Dendritic cell treated with granulocyte-macrophage colony-stimulating factor and Interleukin-4, amounts not matched to agents 40 ng/mL and 50 ng/mL, for 4 days (primary cell): ENCODE data around the gene RNF121.

Source experiments
- H3K27ac Mint-ChIP-seq: one replicate; pipeline ENCODE4 v1.8.0; 2022; ENCODE audit warnings: mild to moderate bottlenecking, mixed read lengths
- H3K27me3 Mint-ChIP-seq: one replicate; pipeline ENCODE4 v1.8.0; 2022; ENCODE audit warnings: mild to moderate bottlenecking, mixed read lengths
- H3K36me3 Mint-ChIP-seq: one replicate; pipeline ENCODE4 v1.8.0; 2022; ENCODE audit warnings: low read depth, mixed read lengths
- H3K4me1 Mint-ChIP-seq: one replicate; pipeline ENCODE4 v1.8.0; 2022; ENCODE audit warnings: low read depth, mixed read lengths
- H3K4me3 Mint-ChIP-seq: one replicate; pipeline ENCODE4 v1.8.0; 2022; ENCODE audit warnings: mild to moderate bottlenecking, moderate library complexity, mixed read lengths
- H3K9me3 Mint-ChIP-seq: one replicate; pipeline ENCODE4 v1.8.0; 2022; ENCODE audit warnings: mixed read lengths
- intact Hi-C: fragments of 100-400 bp; cut with micrococcal nuclease; formaldehyde crosslinking; loops from one replicate; pipeline ENCODE4 v1.15.0; 2022

Gene RNF121

DNA sequence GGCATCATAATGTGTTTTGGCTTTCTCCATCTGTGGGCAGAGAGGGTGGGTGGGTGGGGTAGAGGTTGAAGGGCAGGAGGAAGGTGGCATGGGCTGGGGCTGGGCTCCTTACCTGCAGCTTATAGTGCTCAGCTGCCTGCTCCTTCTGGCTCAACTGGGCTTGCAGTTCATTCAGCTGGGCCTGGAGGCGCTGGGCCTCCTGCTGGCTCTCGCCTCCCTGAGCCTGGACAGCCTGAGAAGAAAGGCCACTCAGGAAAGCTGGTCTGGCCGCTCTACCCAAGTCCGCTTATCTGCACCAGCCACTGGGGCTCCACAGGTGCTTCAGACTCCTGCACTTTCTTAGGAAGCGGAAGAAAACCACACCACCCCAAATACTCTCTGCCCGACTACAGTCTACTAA is 80.3 kb downstream of the RNF121 start:
- no peak overlapping the region for H3K27ac Mint-ChIP-seq
- peaks cover 100% of the 10 kb centered on the region for H3K36me3 Mint-ChIP-seq
- H3K4me3 Mint-ChIP-seq, result no peak overlapping the region
- no peaks in the 10 kb centered on the region for H3K9me3 Mint-ChIP-seq
- intact Hi-C loops, result no loop called here
- peaks cover 31% of the 10 kb centered on the region for H3K4me1 Mint-ChIP-seq
- H3K27me3 Mint-ChIP-seq, result no peaks in the 10 kb centered on the region

DNA sequence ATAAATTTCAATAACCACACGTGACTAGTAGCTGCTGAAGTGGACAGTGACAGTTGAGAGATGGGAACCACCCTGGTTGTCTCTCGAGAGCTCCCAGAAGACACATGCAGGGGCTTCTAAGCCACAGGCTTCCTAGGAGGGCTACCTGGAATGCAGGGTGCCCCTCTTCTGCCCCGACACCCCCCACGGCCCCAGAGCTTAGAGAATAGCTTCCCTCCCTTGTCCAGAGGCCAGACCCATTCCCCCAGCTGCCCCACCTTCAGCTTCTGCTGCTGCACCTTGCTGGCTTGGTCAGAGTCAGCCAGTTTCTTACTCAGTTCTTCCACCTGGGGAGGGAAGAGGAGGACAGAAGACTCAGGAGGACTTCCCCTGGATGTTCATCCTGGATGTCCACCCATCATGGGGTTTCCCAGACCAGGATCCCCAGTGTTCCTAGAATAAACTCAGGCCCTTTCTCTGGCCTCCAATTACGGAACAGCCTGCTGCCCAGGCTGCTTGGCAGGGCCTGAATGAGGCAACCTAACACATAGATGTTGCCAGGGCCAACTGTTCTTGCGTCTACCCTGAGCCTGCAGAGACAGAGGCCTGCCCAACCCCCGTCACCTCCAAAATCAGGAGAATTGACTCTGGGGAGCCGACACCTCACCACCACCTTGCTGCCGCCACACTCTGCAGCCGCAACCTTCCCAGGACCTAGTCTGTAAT is 81.8 kb downstream of the RNF121 start:
- no peaks in the 10 kb centered on the region for H3K27me3 Mint-ChIP-seq
- peaks cover 30% of the 10 kb centered on the region for H3K4me1 Mint-ChIP-seq
- H3K4me3 Mint-ChIP-seq, result no peak overlapping the region
- H3K9me3 Mint-ChIP-seq, result no peaks in the 10 kb centered on the region
- peak overlapping the region; percentile 23 for H3K27ac Mint-ChIP-seq
- intact Hi-C loops, result no loop called here
- peaks cover 100% of the 10 kb centered on the region for H3K36me3 Mint-ChIP-seq

DNA sequence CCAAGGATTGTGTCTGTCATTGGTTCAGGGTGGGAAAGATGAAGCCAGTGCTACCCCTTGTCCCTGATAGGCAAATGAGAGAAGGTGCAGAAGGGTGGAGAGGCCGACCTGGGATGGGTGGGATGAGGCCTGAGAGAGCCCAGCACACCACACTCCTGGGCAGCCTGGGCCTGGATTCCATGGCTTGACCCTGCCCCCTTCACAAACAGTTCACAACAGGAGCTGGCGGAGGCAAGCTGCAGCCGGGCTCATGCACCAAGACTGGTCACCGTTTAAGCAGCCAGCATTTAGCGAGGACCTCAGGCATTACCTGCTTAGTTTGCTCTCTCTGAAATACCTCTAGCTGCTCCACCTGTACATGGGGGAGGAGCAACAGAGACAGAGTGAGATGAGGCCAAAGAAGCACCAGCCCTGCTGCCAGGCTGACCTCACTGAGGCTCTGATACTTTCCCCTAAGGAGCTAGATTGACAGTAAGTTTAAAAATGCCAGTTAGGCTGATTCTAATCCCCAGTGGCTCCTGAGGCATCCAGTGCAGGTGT is 83.3 kb downstream of the RNF121 start:
- Mint-ChIP-seq H3K27ac (no peak overlapping the region), H3K27me3 (no peaks in the 10 kb centered on the region), H3K9me3 (no peaks in the 10 kb centered on the region), H3K4me1 (peaks cover 20% of the 10 kb centered on the region), H3K4me3 (no peak overlapping the region), H3K36me3 (peaks cover 100% of the 10 kb centered on the region)
- intact Hi-C loops, result no loop called here

DNA sequence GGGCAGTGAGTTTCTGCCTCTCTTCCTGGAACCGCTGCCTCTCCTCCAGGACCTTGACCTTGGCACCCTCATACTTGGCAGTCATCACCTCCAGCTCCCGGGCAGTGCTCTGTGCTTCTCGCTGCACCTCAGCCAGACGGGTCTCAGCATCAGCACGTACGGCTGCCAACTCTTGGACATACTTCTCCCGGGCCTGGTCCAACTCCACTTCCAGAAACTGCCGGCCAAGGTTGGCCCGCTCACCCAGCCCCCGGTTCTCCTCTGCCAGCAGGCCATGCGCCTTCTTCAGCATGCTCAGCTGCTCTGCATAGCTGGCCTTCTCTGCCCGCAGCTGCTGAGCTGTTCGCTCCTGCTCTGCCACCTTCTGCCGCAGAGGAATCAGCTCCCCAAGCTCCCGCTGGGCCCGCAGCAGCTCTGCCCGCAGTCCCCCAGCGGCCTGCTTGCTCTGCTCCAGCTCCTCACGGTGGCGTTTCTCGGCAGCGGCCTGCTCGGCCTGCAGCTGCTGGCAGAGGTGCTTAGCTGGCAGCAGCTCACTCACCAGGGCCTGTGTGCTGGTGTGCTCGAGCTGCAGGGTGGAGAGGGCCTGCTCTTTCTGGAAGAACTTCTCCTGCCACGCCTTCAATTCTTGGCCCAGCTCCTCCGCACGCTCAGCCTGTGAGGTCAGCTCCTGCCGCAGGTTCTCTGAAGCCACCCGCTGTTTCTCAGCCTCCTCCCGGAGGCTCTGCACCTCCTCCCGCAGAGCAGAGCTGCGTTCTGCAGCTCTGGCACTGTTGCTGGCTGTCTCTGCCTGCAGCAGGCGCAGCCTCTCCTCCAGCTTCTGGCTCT is 84.3 kb downstream of the RNF121 start:
- peaks cover 100% of the 10 kb centered on the region for H3K36me3 Mint-ChIP-seq
- peaks cover 12% of the 10 kb centered on the region for H3K4me1 Mint-ChIP-seq
- no peak overlapping the region for H3K4me3 Mint-ChIP-seq
- intact Hi-C loops, result no loop called here
- H3K27me3 Mint-ChIP-seq, result no peaks in the 10 kb centered on the region
- no peak overlapping the region for H3K27ac Mint-ChIP-seq
- H3K9me3 Mint-ChIP-seq, result no peaks in the 10 kb centered on the region

DNA sequence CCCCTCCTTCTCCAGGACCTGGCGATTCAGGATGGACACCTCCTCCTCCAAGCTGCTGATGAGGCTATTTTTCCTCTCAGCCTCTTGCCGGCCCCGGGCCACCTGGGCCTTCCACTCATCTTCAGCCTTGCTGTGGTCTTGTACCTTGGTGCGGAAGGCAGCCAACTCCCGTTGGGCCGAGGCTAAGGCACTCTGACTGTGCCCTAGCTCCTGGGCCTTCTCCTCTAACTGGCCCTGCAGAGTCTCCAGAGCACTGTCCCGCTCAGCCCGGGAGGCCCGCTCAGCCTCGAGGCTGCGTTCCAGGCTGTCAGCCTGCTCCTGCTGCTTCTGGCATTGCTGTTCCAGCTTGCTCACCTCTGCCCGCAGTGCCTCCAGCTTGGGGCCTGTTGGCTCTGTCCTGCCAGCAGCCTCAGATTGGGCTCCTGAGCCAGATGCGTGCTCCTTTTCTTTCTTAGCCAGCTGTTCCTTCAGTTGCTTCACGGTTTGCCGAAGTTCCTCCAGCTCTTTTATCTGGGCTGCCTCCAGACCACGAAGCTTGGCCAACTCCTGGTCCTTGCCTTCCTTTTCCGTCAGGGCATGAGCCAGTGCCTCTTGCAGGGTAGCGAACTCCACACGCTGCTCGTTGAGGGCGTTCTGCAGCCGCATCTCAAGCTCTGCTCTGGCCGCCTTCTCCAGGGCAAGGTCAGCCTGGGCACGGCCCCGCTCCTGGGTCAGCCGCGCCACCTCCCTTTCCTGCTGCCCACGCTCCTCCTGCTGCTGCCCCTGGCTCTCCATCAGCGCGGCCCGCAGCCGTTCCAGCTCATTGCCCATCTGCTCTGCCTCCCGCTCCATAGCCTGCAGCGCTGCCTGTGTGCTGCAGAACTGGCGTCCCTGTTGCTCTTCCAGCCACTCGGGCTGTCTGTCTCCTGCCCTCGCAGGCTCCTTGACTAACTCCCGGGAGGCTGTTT is 85.2 kb downstream of the RNF121 start:
- Mint-ChIP-seq H3K27ac (peak overlapping the region; percentile 10), H3K4me1 (peaks cover 5% of the 10 kb centered on the region), H3K36me3 (peaks cover 100% of the 10 kb centered on the region), H3K27me3 (no peaks in the 10 kb centered on the region), H3K9me3 (no peaks in the 10 kb centered on the region), H3K4me3 (no peak overlapping the region)
- intact Hi-C loops, result no loop called here

DNA sequence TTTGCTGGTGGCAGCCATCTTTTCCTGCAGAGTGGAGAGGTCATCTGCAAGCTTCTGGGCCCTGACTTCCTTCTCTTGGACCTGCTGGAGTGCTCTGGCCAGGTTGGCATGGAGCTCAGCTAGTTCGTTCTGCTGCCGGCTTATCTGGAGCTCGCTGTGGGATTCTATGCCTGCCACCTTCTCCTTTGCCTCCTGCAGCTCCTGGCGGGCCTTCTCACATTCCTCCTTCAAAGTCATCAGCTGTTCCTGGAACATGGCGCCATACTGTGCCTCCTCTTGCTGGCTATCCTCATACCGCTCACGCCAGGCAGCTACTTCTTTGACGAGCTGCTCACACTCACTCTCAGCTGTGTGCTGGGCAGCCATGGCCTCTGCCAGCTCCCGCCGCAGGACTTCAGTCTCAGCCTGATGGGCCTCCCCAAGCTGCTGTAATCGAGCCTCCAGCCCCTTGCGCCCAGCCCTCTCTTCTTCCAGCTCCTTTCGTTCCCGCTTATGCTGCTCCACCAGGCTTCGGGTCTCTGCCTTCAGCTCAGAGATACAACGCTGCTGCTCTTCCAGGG is 86.0 kb downstream of the RNF121 start:
- Mint-ChIP-seq H3K36me3 (peaks cover 100% of the 10 kb centered on the region), H3K4me1 (no peaks in the 10 kb centered on the region), H3K27ac (peak overlapping the region; percentile 3), H3K27me3 (no peaks in the 10 kb centered on the region), H3K4me3 (no peak overlapping the region), H3K9me3 (no peaks in the 10 kb centered on the region)
- intact Hi-C loops, result loop anchor here (5.0 kb wide), 1 partner anchor 38 kb away; no protein-coding TSS in a partner anchor

DNA sequence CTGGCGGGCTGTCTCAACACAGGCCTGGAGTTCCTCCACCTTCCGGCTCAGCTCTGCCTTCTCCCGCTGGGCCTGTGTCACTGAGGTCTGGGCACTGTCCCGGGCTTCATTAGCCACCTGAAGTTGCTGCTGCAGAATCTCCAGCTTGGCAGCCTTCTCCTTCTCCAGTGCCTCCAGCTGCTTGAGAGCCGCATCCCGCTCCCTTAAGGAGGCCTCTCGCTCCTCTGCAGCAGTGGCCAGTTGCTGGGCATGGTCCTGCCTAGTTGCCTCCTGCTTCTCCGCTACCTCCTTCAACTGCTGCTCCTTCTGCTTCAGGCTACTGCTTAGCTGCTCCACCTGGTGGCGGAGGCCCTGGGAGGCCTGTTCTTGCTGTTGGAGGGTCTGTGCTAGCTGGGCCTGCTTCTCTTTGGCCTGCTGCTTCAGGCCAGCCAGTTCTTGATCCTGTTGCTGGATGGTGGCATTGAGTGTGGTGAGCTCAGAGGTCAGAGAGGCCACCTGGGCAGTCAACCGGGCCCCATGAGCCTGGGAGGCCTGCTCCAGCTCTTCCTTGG is 86.7 kb downstream of the RNF121 start:
- Mint-ChIP-seq H3K9me3 (no peaks in the 10 kb centered on the region), H3K27ac (no peak overlapping the region), H3K4me1 (no peaks in the 10 kb centered on the region), H3K36me3 (peaks cover 100% of the 10 kb centered on the region), H3K4me3 (no peak overlapping the region), H3K27me3 (no peaks in the 10 kb centered on the region)
- intact Hi-C loops, result loop anchor here (5.0 kb wide), 1 partner anchor 38 kb away; no protein-coding TSS in a partner anchor

DNA sequence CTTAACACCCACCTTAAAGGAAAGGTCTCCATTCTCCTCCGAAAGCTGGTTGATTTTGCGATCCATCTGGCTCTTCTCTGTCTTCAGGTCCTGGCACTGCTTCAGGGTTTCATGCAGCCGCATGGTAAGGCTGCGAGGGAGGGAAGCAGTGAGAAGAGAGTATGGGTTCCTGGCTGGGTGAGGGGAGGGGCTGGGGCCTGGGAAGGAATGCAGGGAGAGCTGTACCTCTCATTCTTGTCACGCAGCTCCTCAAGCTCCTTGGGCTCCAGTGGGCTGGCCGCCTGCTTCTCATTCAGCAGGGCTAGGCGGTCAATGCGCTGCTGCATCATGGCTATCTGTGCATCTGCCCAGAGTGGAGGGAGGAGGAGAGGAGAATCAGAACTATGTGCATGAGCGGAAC is 89.3 kb downstream of the RNF121 start:
- peak overlapping the region; percentile 16 for H3K27ac Mint-ChIP-seq
- H3K9me3 Mint-ChIP-seq, result no peaks in the 10 kb centered on the region
- H3K4me1 Mint-ChIP-seq, result peaks cover 4% of the 10 kb centered on the region
- intact Hi-C loops, result loop anchor here (5.0 kb wide), 1 partner anchor 41 kb away; no protein-coding TSS in a partner anchor
- peaks cover 100% of the 10 kb centered on the region for H3K36me3 Mint-ChIP-seq
- no peaks in the 10 kb centered on the region for H3K27me3 Mint-ChIP-seq
- no peak overlapping the region for H3K4me3 Mint-ChIP-seq

DNA sequence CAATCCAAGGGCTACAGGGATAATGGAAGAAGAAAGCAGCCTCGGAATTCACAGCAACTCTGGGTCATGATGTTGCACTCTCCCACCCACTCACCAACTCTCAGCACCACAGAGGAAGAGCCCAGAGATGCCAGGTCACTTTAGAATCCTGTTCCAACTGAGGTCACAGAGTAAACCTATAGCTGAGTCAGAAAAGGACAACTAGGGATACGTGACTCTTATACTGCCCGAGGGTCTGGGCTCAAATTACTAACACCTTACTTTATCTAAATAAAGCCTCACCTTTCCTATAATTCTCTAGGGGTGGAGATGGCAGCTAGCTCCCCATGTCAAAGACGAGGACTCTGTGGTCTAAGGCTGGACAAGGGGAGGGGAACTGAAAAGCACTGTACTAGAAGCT is 94.5 kb downstream of the RNF121 start:
- Mint-ChIP-seq H3K27ac (no peak overlapping the region), H3K36me3 (peaks cover 96% of the 10 kb centered on the region), H3K27me3 (no peaks in the 10 kb centered on the region), H3K4me3 (no peak overlapping the region), H3K4me1 (peaks cover 32% of the 10 kb centered on the region), H3K9me3 (no peaks in the 10 kb centered on the region)
- intact Hi-C loops, result no loop called here

DNA sequence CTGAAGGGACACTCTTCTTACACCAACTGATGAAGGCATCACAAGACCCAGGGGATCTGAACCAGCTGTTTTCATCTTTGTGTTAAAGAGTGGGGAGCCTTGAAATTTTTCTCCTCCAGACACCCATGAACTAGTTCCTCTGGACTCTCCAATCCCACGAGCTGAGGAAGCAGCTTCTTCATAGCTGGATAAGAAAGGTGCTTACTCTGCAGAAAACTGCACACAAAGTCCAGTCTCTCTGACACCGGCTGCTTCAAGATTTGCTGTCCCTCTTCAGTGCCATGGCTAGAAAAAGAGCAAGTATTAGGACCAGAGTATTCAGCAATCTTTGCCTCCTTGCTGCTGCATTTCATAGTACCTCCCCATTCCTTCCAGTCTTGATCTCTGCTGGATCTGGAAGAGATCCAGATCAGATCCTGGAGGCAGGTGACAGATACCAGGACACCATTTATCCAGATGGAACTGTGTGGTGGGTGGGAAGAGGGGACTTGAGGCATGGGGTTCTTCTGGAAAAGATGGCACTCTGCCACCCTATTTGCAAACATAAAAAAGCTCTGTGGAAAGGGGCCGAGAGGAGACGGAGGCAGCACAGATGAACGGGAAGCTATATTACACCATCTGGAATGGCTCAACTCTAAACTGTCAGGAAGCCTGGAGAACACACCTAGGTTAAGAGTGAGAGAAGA is 95.4 kb downstream of the RNF121 start:
- Mint-ChIP-seq H3K4me1 (peaks cover 32% of the 10 kb centered on the region), H3K9me3 (no peaks in the 10 kb centered on the region), H3K27ac (peak overlapping the region; percentile 37), H3K4me3 (peak overlapping the region; percentile 2), H3K27me3 (no peaks in the 10 kb centered on the region), H3K36me3 (peaks cover 96% of the 10 kb centered on the region)
- intact Hi-C loops, result loop anchor here (2.0 kb wide), 1 partner anchor 121 kb away; no protein-coding TSS in a partner anchor

DNA sequence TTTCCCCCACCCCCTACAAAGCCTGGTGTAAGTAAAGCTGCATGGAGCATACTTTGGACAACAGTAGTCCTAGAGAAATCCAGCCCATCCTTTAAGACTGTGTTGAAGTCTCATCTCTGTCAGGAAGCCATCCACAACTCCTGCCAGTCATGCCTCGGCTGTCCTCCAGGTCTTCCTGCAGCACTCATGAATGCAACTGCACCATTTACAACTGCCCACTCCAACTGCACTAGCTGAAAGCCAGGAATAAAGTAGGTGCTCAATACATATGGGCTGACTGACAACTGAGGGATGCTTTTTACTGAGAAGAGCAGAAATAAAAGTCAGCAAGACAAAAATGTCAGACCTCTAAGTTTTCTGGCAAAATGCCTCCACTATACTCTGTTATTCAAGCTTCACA is 97.2 kb downstream of the RNF121 start:
- Mint-ChIP-seq H3K27me3 (no peaks in the 10 kb centered on the region), H3K27ac (no peak overlapping the region), H3K4me3 (no peak overlapping the region), H3K36me3 (peaks cover 92% of the 10 kb centered on the region), H3K9me3 (no peaks in the 10 kb centered on the region), H3K4me1 (peaks cover 44% of the 10 kb centered on the region)
- intact Hi-C loops, result loop anchor here (5.0 kb wide), 1 partner anchor 211 kb away; no protein-coding TSS in a partner anchor

DNA sequence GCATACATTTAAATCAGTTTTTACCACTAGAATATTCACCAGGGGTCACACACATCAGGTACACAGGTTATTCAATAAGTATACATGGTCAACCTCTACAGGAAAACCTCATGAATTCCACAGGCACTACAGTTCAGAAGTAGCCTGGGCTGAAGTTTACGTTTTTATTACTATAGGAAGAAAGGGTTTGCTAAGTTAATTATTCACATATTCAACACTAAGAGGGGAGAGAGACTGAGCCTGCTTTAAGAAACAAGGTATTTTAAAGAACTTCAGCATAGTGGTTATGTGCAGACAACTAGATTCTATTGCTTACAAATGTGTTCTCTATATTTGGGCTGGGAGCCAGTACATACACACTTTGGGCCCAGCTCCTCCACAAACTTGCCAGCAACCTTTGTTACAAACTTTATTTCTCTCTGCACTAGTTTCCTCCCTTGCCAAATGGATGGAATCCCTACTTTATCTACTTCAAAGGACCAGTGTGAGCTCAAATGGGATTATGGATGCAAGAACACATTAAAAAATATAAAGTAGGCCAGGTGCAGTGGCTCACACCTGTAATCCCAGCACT is 101.7 kb downstream of the RNF121 start:
- no peaks in the 10 kb centered on the region for H3K27me3 Mint-ChIP-seq
- no peak overlapping the region for H3K27ac Mint-ChIP-seq
- no peaks in the 10 kb centered on the region for H3K9me3 Mint-ChIP-seq
- H3K4me3 Mint-ChIP-seq, result no peak overlapping the region
- peaks cover 24% of the 10 kb centered on the region for H3K4me1 Mint-ChIP-seq
- peaks cover 76% of the 10 kb centered on the region for H3K36me3 Mint-ChIP-seq
- intact Hi-C loops, result no loop called here
